ENCODE data around the gene AGAP3.

AGAP3 gene

DNA sequence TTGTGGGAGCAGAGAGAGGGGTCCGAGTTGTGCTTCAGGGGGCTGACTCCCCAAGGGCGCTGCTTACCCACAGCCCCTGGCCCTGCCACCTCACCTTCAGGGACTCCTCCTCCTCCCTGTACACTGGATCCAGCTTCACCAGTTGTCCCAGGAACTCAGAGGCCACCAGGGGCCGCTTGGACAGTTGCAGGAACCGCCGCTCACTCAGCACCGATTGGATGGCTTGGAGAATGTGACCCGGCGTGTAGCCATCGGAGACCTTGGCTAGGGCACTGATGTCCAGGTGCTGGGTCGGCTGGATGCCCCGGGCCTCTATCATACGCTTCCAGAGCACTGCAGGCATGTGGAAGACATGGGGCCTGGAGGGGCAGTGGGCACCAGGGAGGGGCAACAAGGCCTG is 105.3 kb downstream of the AGAP3 start:
- TF ChIP-seq SIN3A (IDR thresholded peaks at IDR 0.05; ENCODE audit: borderline replicate concordance, insufficient read depth, low read length) (no peak), FOXP2 (optimal IDR thresholded peaks at IDR 0.05; ENCODE audit: borderline replicate concordance, extremely low read depth, extremely low read length, insufficient read depth) (no peak), POLR2AphosphoS5 (IDR thresholded peaks at IDR 0.05; ENCODE audit: low read depth, low read length) (no peak), REST (IDR thresholded peaks at IDR 0.05; ENCODE audit: insufficient read depth in 1 of 2, low read depth in 2 of 2, low read length in 2 of 2) (no peak), TAF1 (IDR thresholded peaks at IDR 0.05; ENCODE audit: borderline replicate concordance, insufficient read depth, low read length) (no peak)

GRCh38 chr7:151192002-151192539 is 105.8 kb downstream of the AGAP3 start:
- TF ChIP-seq REST (IDR thresholded peaks at IDR 0.05; ENCODE audit: insufficient read depth in 1 of 2, low read depth in 2 of 2, low read length in 2 of 2): no peak
- no peak for TF ChIP-seq TAF1 (IDR thresholded peaks at IDR 0.05; ENCODE audit: borderline replicate concordance, insufficient read depth, low read length)
- no peak for TF ChIP-seq SIN3A (IDR thresholded peaks at IDR 0.05; ENCODE audit: borderline replicate concordance, insufficient read depth, low read length)
- no peak for TF ChIP-seq FOXP2 (optimal IDR thresholded peaks at IDR 0.05; ENCODE audit: borderline replicate concordance, extremely low read depth, extremely low read length, insufficient read depth)
- TF ChIP-seq POLR2AphosphoS5 (IDR thresholded peaks at IDR 0.05; ENCODE audit: low read depth, low read length): no peak

GRCh38 chr7:151193203-151193978 is 107.1 kb downstream of the AGAP3 start:
- no peak for TF ChIP-seq SIN3A (IDR thresholded peaks at IDR 0.05; ENCODE audit: borderline replicate concordance, insufficient read depth, low read length)
- TF ChIP-seq REST (IDR thresholded peaks at IDR 0.05; ENCODE audit: insufficient read depth in 1 of 2, low read depth in 2 of 2, low read length in 2 of 2): no peak
- TF ChIP-seq POLR2AphosphoS5 (IDR thresholded peaks at IDR 0.05; ENCODE audit: low read depth, low read length): no peak
- TF ChIP-seq TAF1 (IDR thresholded peaks at IDR 0.05; ENCODE audit: borderline replicate concordance, insufficient read depth, low read length): no peak
- no peak for TF ChIP-seq FOXP2 (optimal IDR thresholded peaks at IDR 0.05; ENCODE audit: borderline replicate concordance, extremely low read depth, extremely low read length, insufficient read depth)

Measured in PFSK-1 (cell line).